Panc1 (cell line): ENCODE results near the gene SEMA3D. TPM values are rescaled to one million over a fixed set of nuclear protein-coding genes. Genes with fewer than 3 reads are reported as not detected.

ENCODE experiments used
- ATAC-seq: fragments of 200-7000 bp; cut with Tn5 transposase; 2 replicates; pipeline ENCODE4 v1.9.1; 2020; ENCODE audit warnings: mild to moderate bottlenecking, moderate library complexity
- BruUV-seq: library from RNA; stranded (reverse); fragments of 400-500 nt; replicated peaks from 2 replicates; lab custom pipeline; 2021; lab: Mats Ljungman, UMichigan
- CTCF ChIA-PET: fragments of 300-600 bp; sonication (Branson Sonifier 250); formaldehyde crosslinking; loops from one replicate; lab custom pipeline; 2022; ENCODE audit warnings: antibody characterized with exemption; lab: Charles Lee
- POLR2A ChIA-PET: fragments of 300-600 bp; sonication (Branson Sonifier 250); formaldehyde crosslinking; loops from one replicate; lab custom pipeline; 2022; ENCODE audit warnings: antibody characterized with exemption; lab: Charles Lee
- DNase-seq: peaks from one replicate; pipeline ENCODE4 v3.0.0-alpha.2; 2010; ENCODE audit warnings: low read depth, low spot score
- H3K27ac ChIP-seq: 2 replicates; pipeline ENCODE4 v1.5.1; 2011; ENCODE audit warnings: mild to moderate bottlenecking, low read length, inconsistent platforms
- H3K27me3 ChIP-seq: fragments of 200-500 bp; sonication (Bioruptor generic); 2 replicates; pipeline ENCODE4 v1.6.0; 2014; ENCODE audit warnings: low read length, inconsistent platforms; ENCODE audit not compliant: control insufficient read depth, insufficient read depth
- H3K36me3 ChIP-seq: fragments of 200-500 bp; sonication (Bioruptor generic); 2 replicates; pipeline ENCODE4 v1.5.1; 2014; ENCODE audit warnings: inconsistent platforms, mild to moderate bottlenecking, low read length, moderate library complexity; ENCODE audit not compliant: control insufficient read depth, insufficient read depth
- H3K4me1 ChIP-seq: 2 replicates; pipeline ENCODE4 v1.5.1; 2011; ENCODE audit warnings: inconsistent platforms, mild to moderate bottlenecking, low read length, moderate library complexity; ENCODE audit not compliant: control insufficient read depth, insufficient read depth
- H3K4me3 ChIP-seq, 2 experiments: 2 replicates each; pipeline ENCODE4 v1.5.1; 2011 to 2012; ENCODE audit warnings: low read depth in 2 of 2, low read length in 2 of 2, mild to moderate bottlenecking in 2 of 2, inconsistent platforms in 1 of 2, moderate library complexity in 1 of 2
- H3K9me3 ChIP-seq: fragments of 200-500 bp; sonication (Bioruptor generic); 2 replicates; pipeline ENCODE4 v1.5.1; 2014; ENCODE audit warnings: low read depth, mild to moderate bottlenecking, inconsistent platforms, low read length, moderate library complexity; ENCODE audit not compliant: control insufficient read depth, insufficient read depth
- POLR2AphosphoS5 ChIP-seq: IDR thresholded peaks from 2 replicates; pipeline ENCODE4 v1.6.1; 2012; ENCODE audit warnings: mild to moderate bottlenecking, low read depth, low read length, moderate library complexity
- SIN3A ChIP-seq: IDR thresholded peaks from 2 replicates; pipeline ENCODE4 v1.6.1; 2012; ENCODE audit warnings: low read depth, mild to moderate bottlenecking, low read length, moderate library complexity, borderline replicate concordance; ENCODE audit not compliant: insufficient read depth
- TCF7L2 ChIP-seq: IDR thresholded peaks from 2 replicates; pipeline ENCODE4 v1.6.1; 2011; ENCODE audit warnings: mild to moderate bottlenecking, low read depth, low read length, inconsistent platforms
- in situ Hi-C: cut with HindIII; loops from 2 replicates; pipeline ENCODE4 v1.10.0; 2016; ENCODE audit warnings: low sequenced_read_pairs, low pct_unique_long_range_greater_than_20kb
- intact Hi-C: fragments of 100-400 bp; cut with micrococcal nuclease; formaldehyde crosslinking; loops from one replicate; pipeline ENCODE4 v1.10.0; 2022; ENCODE audit not compliant: unreplicated experiment
- total RNA-seq: library from RNA; stranded (reverse); gene quantifications from one replicate; pipeline ENCODE4 v1.2.1, GENCODE V29; 2021; ENCODE audit not compliant: unreplicated experiment
- TF ChIP-seq, protein P1 (sequence below): fragments of 450-650 bp; IDR thresholded peaks from 2 replicates; pipeline ENCODE4 v1.5.1; 2017; ENCODE audit warnings: mild to moderate bottlenecking
- TF ChIP-seq, protein P2 (sequence below), 2 experiments: IDR thresholded peaks; 2 replicates each; pipeline ENCODE4 v1.6.1; 2011 to 2012; ENCODE audit warnings: low read depth in 2 of 2, control low read depth in 1 of 2, low read length in 1 of 2, mild to moderate bottlenecking in 1 of 2, moderate library complexity in 1 of 2; ENCODE audit not compliant: insufficient read depth in 1 of 2

SEMA3D gene
- total RNA-seq, 1 experiment from 2014 or later: 11.5 TPM

DNA sequence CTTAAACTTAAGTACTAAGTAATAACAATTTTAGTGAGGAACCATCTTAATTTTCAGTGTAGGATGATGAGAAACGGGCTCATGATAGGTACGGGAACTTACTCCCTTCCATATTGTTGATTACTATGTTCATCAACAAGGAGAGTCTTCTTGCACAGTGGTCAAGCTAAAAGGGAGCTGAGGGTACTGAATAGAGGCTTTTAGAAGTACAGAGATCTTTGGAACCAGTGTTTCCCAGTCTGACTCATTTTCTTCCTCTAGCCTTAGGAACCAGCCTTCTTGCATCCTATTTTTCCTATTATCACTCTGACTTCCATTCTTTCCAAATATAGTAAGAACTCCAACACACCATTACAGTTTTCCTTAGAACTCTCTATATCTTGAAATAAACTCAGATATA lies 17.6 kb upstream of the SEMA3D start:
- ATAC-seq (no peak), DNase-seq (no peak)
- Histone ChIP-seq H3K27ac (no peak overlapping the region), H3K27me3 (no peaks in the 10 kb centered on the region), H3K4me3 (no peak overlapping the region), H3K4me1 (no peaks in the 10 kb centered on the region), H3K36me3 (no peaks in the 10 kb centered on the region; the same call in 1 of the 2 replicates), H3K9me3 (no peaks in the 10 kb centered on the region)
- intact Hi-C loops (no loop called here), in situ Hi-C loops (no loop called here)
- no TSS peak for BruUV-seq
- CTCF ChIA-PET: no interaction called here
- POLR2A ChIA-PET: no interaction called here
- TF ChIP-seq SIN3A: no peak

DNA sequence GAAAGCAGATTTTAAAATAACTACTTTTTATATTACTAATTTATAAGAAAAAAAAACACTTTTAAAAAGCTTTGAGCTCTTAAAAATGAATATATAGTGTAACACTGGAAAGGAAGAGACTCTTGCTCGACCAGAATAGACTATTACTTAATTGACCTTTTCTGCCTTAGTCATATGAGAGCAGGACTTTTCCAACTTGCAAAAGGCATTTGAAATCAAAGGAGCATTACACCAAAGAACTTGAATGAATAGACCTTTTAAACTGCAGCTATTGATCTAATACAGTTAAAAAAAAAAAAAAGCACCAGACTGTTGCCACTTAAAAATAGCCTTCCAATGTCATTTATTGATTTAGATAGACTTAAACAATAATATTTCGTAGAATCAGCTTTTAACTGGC lies 17.2 kb upstream of the SEMA3D start:
- in situ Hi-C loops (no loop called here), intact Hi-C loops (no loop called here)
- Histone ChIP-seq H3K36me3 (no peaks in the 10 kb centered on the region; the same call in 1 of the 2 replicates), H3K4me3 (no peak overlapping the region), H3K27ac (no peak overlapping the region), H3K27me3 (no peaks in the 10 kb centered on the region), H3K9me3 (no peaks in the 10 kb centered on the region), H3K4me1 (no peaks in the 10 kb centered on the region)
- ChIA-PET CTCF (no interaction called here), POLR2A (no interaction called here)
- TF ChIP-seq POLR2AphosphoS5: no peak
- no peak for DNase-seq
- no TSS peak for BruUV-seq
- ATAC-seq: no peak

DNA sequence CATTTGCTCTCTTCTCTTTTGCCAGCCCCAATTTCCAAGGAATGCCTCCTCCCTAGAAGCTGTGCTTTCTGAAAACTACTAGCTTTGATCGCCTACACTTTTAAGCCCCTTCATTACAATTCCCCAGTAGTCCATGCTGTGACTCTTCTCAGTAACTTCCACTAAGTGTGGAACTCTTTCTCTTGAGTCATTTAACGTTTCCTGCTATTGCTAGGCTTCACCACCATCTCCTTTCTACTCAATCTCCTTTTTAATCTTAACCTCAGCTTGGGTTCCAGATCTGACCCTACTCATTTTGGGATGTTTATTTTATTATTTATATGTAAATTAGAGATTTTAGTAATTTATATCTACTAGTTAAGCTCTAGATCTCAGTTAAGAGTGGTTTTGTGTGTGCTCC lies 14.4 kb upstream of the SEMA3D start:
- no TSS peak for BruUV-seq
- CTCF ChIA-PET: no interaction called here
- ATAC-seq (no peak), DNase-seq (no peak)
- TF ChIP-seq TCF7L2 (no peak), POLR2AphosphoS5 (no peak), SIN3A (no peak)
- TF ChIP-seq, protein P1, sequence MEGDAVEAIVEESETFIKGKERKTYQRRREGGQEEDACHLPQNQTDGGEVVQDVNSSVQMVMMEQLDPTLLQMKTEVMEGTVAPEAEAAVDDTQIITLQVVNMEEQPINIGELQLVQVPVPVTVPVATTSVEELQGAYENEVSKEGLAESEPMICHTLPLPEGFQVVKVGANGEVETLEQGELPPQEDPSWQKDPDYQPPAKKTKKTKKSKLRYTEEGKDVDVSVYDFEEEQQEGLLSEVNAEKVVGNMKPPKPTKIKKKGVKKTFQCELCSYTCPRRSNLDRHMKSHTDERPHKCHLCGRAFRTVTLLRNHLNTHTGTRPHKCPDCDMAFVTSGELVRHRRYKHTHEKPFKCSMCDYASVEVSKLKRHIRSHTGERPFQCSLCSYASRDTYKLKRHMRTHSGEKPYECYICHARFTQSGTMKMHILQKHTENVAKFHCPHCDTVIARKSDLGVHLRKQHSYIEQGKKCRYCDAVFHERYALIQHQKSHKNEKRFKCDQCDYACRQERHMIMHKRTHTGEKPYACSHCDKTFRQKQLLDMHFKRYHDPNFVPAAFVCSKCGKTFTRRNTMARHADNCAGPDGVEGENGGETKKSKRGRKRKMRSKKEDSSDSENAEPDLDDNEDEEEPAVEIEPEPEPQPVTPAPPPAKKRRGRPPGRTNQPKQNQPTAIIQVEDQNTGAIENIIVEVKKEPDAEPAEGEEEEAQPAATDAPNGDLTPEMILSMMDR: no peak
- TF ChIP-seq, protein P2, sequence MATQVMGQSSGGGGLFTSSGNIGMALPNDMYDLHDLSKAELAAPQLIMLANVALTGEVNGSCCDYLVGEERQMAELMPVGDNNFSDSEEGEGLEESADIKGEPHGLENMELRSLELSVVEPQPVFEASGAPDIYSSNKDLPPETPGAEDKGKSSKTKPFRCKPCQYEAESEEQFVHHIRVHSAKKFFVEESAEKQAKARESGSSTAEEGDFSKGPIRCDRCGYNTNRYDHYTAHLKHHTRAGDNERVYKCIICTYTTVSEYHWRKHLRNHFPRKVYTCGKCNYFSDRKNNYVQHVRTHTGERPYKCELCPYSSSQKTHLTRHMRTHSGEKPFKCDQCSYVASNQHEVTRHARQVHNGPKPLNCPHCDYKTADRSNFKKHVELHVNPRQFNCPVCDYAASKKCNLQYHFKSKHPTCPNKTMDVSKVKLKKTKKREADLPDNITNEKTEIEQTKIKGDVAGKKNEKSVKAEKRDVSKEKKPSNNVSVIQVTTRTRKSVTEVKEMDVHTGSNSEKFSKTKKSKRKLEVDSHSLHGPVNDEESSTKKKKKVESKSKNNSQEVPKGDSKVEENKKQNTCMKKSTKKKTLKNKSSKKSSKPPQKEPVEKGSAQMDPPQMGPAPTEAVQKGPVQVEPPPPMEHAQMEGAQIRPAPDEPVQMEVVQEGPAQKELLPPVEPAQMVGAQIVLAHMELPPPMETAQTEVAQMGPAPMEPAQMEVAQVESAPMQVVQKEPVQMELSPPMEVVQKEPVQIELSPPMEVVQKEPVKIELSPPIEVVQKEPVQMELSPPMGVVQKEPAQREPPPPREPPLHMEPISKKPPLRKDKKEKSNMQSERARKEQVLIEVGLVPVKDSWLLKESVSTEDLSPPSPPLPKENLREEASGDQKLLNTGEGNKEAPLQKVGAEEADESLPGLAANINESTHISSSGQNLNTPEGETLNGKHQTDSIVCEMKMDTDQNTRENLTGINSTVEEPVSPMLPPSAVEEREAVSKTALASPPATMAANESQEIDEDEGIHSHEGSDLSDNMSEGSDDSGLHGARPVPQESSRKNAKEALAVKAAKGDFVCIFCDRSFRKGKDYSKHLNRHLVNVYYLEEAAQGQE (IDR thresholded peaks at IDR 0.05; ENCODE audit: insufficient read depth in 1 of 2, low read depth in 2 of 2, low read length in 1 of 2): no peak
- H3K27me3 ChIP-seq: no peaks in the 10 kb centered on the region
- H3K4me3 ChIP-seq: no peak overlapping the region
- H3K4me1 ChIP-seq: no peaks in the 10 kb centered on the region
- intact Hi-C loops (no loop called here), in situ Hi-C loops (no loop called here)
- no peak overlapping the region for H3K27ac ChIP-seq
- no peaks in the 10 kb centered on the region for H3K9me3 ChIP-seq
- POLR2A ChIA-PET: no interaction called here
- H3K36me3 ChIP-seq: no peaks in the 10 kb centered on the region
